D721Med (cell line): ENCODE results near the gene POLR2B.

Experiments used
- DNase-seq: peaks from one replicate; pipeline ENCODE4 v3.0.0; 2011; ENCODE audit warnings: low spot score; ENCODE audit not compliant: insufficient read length
- FAIRE-seq: peaks from 2 replicates; lab custom pipeline; 2011; peaks lifted over from hg19 to GRCh38; lab: Jason Lieb, UNC
- TF ChIP-seq, protein P1 (sequence below): IDR thresholded peaks from 2 replicates; pipeline ENCODE4 v1.5.1; 2012; ENCODE audit warnings: mild to moderate bottlenecking, control low read depth; ENCODE audit not compliant: insufficient read depth; ENCODE audit errors: missing control alignments

Gene POLR2B

GRCh38 chr4:56973336-56973735, 5.4 kb upstream of the POLR2B start:
- FAIRE-seq (no peak), DNase-seq (no peak)
- TF ChIP-seq, protein P1, sequence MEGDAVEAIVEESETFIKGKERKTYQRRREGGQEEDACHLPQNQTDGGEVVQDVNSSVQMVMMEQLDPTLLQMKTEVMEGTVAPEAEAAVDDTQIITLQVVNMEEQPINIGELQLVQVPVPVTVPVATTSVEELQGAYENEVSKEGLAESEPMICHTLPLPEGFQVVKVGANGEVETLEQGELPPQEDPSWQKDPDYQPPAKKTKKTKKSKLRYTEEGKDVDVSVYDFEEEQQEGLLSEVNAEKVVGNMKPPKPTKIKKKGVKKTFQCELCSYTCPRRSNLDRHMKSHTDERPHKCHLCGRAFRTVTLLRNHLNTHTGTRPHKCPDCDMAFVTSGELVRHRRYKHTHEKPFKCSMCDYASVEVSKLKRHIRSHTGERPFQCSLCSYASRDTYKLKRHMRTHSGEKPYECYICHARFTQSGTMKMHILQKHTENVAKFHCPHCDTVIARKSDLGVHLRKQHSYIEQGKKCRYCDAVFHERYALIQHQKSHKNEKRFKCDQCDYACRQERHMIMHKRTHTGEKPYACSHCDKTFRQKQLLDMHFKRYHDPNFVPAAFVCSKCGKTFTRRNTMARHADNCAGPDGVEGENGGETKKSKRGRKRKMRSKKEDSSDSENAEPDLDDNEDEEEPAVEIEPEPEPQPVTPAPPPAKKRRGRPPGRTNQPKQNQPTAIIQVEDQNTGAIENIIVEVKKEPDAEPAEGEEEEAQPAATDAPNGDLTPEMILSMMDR = no peak

DNA sequence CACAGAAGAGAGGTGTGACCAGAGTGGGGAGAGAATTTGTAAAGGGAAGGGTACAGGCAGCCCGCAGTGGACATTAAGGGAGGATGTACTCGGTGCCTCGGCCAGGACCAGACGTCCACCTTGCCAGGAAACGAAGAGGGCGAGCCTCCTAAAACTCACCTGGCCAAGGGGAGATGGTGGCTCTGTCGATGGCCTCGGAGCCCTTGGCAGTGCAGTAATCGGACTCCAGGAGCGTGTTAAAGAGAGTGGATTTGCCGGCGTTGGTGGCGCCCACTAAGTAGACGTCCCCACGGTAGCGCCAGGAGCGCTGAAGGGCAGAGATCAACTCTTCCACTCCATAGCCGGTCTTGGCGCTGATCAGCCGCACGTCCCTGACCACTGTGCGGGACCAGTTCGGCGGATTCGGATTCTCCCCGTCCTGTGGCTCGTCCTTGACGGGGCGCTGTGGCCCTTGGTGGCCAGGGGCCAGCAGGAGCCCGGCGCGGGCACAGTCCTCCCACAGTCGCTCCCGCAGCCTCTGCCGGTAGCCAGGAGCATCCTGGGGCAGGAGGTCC, 2.3 kb upstream of the POLR2B start:
- FAIRE-seq (no peak), DNase-seq (no peak)
- TF ChIP-seq, protein P1 = no peak

DNA sequence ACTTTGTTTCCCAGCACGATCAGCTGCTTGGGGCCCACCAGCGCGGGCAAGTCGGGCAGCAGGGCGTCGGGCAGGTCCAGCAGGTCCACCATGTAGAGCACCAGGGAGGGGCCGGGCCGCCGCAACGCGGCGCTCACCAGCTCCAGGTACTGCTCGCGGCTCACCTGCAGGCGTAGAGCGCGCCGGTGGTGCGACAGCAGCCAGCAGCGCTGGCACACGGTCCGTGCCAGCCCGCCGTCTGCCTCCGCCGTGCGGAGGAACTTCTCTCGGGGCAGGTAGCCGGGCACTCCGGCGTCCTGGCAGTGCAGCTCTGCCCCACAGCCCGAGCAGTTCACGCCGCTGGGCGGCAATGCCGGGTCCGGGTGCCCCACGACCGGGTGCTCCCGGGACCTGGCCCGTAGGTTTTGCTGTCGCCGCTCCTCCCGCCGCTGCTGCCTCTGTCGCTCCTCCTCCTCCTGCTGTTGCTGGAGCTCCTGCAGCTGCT, 1.8 kb upstream of the POLR2B start:
- no peak for FAIRE-seq
- TF ChIP-seq, protein P1 = no peak
- DNase-seq = no peak

- TF ChIP-seq, protein P1 = no peak
- DNase-seq (peak; percentile 77), FAIRE-seq (peak; percentile 77)
Measured at GRCh38 chr4:56977321-56978012, 1.2 kb upstream of the POLR2B start, which contains the start of gene NOA1. Gene NOA1 (minus strand): TSS chr4:56977606. CDS start chr4:56977585, 21 bp downstream.

DNA sequence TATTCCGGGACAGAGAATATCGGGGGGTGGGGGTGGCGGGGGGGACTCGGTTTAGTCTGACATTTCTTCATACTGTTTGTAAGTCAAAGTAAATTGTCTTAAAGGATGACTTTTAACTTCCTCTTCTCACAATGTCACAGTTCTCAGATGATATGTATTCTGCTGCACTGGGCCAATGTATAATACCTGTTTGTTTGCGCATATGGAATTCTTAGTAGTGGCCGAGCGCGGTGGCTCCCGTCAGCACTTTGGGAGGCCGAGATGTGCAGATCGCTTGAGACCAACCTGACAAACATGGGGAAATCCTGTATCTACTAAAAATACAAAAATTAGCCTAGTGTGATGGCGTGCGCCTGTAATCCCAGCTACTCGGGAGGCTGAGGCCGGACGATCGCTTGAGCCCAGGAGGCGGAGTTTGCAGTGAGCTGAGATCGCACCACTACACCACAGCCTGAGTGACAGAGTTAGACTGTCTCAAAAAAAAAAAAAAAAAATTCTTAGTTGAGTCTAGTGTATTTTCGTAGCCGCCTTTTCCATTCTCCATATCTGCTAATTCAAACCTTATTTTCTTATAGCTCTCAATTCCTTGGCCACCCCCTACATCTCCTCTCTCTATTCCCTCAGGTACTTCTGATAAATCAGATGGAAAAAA, 851 bp downstream of the POLR2B start:
- DNase-seq = no peak
- no peak for FAIRE-seq
- TF ChIP-seq, protein P1 = no peak

GRCh38 chr4:56981795-56982201, 3.1 kb downstream of the POLR2B start:
- FAIRE-seq (no peak), DNase-seq (no peak)
- TF ChIP-seq, protein P1 = no peak
